ENCODE results near the gene SLC47A1.

- TF ChIP-seq CTCF (IDR thresholded peaks at IDR 0.05) = no peak
- no peak for TF ChIP-seq POLR2A (IDR thresholded peaks at IDR 0.05)
- TF ChIP-seq EP300 (IDR thresholded peaks at IDR 0.05) = no peak
Observed at GRCh38 chr17:19561697-19562318, 28.2 kb downstream of the SLC47A1 start.
